Sigmoid colon (tissue), 7 donors: ENCODE results near the gene ZNF232. TPM values are rescaled to one million over a fixed set of nuclear protein-coding genes. Genes with fewer than 3 reads are reported as not detected.
A peak's percentile ranks its signal among the peaks of the same experiment; 100 is the strongest.
"Not testable (repeated sequence)": the region's sequence is repeated elsewhere in the genome, so short reads cannot be mapped to it uniquely, and the experiment has no call there.

Experiments
- DNase-seq: peaks from one replicate; pipeline ENCODE4 v3.0.0-alpha.2; 2019
- H3K27ac ChIP-seq, 4 donors: fragments of 200-600 bp; sonication (generic); one replicate each; pipeline ENCODE4 v1.5.1; 2016 to 2019; ENCODE audit warnings: mild to moderate bottlenecking in 1 of 4
- H3K27me3 ChIP-seq, 3 donors: fragments of 200-600 bp; sonication (generic); one replicate each; pipeline ENCODE4 v1.5.1; 2019; ENCODE audit warnings: mild to moderate bottlenecking in 1 of 3
- H3K36me3 ChIP-seq, 4 donors: fragments of 200-600 bp; sonication (generic); one replicate each; pipeline ENCODE4 v1.5.1; 2016 to 2019
- H3K4me1 ChIP-seq, 4 donors: fragments of 200-600 bp; sonication (generic); one replicate each; pipeline ENCODE4 v1.5.1; 2017 to 2019
- H3K4me3 ChIP-seq, 4 donors: fragments of 200-600 bp; sonication (generic); one replicate each; pipeline ENCODE4 v1.5.1; 2017 to 2019; ENCODE audit warnings: mild to moderate bottlenecking in 2 of 4, moderate library complexity in 1 of 4
- H3K9me3 ChIP-seq, 4 donors: fragments of 200-600 bp in 3 of 4; sonication (generic) in 3 of 4; one replicate each; pipeline versions ENCODE4 v1.5.1 to v1.6.1; 2013 to 2019
- EP300 ChIP-seq, 4 donors: sonication (generic); formaldehyde crosslinking; IDR thresholded peaks; one replicate each; pipeline ENCODE4 v1.6.1; 2017; ENCODE audit warnings: antibody characterized with exemption in 4 of 4
- POLR2A ChIP-seq, 2 donors: fragments of 450-650 bp; IDR thresholded peaks; one replicate each; pipeline ENCODE4 v1.6.1; 2016; ENCODE audit warnings: antibody characterized with exemption in 2 of 2, mild to moderate bottlenecking in 2 of 2, moderate library complexity in 2 of 2
- POLR2AphosphoS5 ChIP-seq, 4 donors: sonication (generic); formaldehyde crosslinking; IDR thresholded peaks; one replicate each; pipeline ENCODE4 v1.6.1; 2017; ENCODE audit warnings: antibody characterized with exemption in 4 of 4
- WGBS, 2 donors: extraction: QIAGEN DNeasy Blood & Tissue Kit; methylation state at CpG; one replicate each; pipeline ENCODE4 v1.1.7; 2013; 5-methylcytosine and 5-hydroxymethylcytosine counted together
- intact Hi-C: fragments of 100-400 bp; cut with DNase I; formaldehyde crosslinking; loops from one replicate; pipeline ENCODE4 v1.15.1; 2023
- polyA plus RNA-seq, 3 donors: library from polyadenylated mRNA; stranded (reverse); fragments of 200-250 nt; gene quantifications; one replicate each; pipeline ENCODE4 v1.2.3, GENCODE V29; 2013
- total RNA-seq, 4 donors: library from RNA; depleted of rRNA; stranded (reverse); fragments of >200 nt; gene quantifications; one replicate each; pipeline ENCODE4 v1.1.0, GENCODE V29; 2016
- TF ChIP-seq, protein P1 (sequence below), 4 experiments: fragments of 450-650 bp in 3 of 4; fragments of 200-600 bp in 1 of 4; IDR thresholded peaks; one replicate each; pipeline ENCODE4 v1.5.1; 2016 to 2019; ENCODE audit warnings: antibody characterized with exemption in 4 of 4, mild to moderate bottlenecking in 3 of 4, moderate library complexity in 2 of 4
- donor health status: healthy with polysubstance abuse.
- donor health status: Bipolar disorder and iron deficiency.
- donor health status: healthy.

ZNF232 gene
- total and polyA plus RNA-seq, 7 donors = 4.8 to 15.3 (median 8.7) TPM

DNA sequence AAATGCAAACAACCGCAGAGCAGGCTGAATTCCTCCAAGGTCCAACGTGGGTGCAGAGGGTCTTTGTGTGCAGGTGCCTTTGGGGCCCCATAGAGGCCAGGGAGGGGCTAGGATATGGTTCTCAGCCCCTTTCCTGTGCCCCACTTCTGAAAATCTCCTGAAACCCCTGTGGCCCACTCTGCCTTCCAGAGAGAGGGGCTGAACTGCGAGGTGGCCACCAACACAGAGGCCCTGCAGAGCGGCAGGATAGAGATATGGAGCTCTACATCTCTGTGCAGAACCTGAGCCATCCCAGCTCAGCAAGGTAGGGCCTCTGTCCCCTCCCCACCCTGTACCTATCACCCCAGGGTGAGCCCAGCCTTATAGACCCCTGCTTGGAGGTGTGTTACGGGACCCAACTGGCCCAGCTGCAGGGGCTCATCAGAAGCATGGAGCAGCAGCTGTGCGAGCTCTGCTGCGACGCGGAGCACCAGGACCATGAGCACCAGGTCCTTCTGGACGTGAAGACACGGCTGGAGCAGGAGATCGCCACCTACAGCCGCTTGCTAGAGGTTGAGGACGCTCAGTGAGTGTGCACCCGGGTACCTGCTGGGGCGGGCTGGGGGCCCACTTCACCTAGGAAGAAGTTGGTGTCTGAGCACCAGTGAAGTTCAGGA lies 9.6 kb upstream of the ZNF232 start:
- Histone ChIP-seq H3K27ac (no peak overlapping the region), H3K9me3 (no peaks in the 10 kb centered on the region), H3K36me3 (no peaks in the 10 kb centered on the region), H3K4me3 (no peak overlapping the region), H3K27me3 (peaks cover 5 to 39% (median 11%) of the 10 kb centered on the region in 3 donors), H3K4me1 (peaks cover 0 to 16% (median 8%) of the 10 kb centered on the region in 4 donors)
- intact Hi-C loops = no loop called here
- 92 to 94% methylated on average over 16 of the region's 16 CpGs for WGBS, 2 donors
- TF ChIP-seq EP300 (IDR thresholded peaks at IDR 0.05) (no peak), POLR2A (IDR thresholded peaks at IDR 0.05) (no peak), POLR2AphosphoS5 (IDR thresholded peaks at IDR 0.05) (no peak)
- TF ChIP-seq, protein P1, sequence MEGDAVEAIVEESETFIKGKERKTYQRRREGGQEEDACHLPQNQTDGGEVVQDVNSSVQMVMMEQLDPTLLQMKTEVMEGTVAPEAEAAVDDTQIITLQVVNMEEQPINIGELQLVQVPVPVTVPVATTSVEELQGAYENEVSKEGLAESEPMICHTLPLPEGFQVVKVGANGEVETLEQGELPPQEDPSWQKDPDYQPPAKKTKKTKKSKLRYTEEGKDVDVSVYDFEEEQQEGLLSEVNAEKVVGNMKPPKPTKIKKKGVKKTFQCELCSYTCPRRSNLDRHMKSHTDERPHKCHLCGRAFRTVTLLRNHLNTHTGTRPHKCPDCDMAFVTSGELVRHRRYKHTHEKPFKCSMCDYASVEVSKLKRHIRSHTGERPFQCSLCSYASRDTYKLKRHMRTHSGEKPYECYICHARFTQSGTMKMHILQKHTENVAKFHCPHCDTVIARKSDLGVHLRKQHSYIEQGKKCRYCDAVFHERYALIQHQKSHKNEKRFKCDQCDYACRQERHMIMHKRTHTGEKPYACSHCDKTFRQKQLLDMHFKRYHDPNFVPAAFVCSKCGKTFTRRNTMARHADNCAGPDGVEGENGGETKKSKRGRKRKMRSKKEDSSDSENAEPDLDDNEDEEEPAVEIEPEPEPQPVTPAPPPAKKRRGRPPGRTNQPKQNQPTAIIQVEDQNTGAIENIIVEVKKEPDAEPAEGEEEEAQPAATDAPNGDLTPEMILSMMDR (IDR thresholded peaks at IDR 0.05) = no peak
- peak; percentile 54 for DNase-seq

DNA sequence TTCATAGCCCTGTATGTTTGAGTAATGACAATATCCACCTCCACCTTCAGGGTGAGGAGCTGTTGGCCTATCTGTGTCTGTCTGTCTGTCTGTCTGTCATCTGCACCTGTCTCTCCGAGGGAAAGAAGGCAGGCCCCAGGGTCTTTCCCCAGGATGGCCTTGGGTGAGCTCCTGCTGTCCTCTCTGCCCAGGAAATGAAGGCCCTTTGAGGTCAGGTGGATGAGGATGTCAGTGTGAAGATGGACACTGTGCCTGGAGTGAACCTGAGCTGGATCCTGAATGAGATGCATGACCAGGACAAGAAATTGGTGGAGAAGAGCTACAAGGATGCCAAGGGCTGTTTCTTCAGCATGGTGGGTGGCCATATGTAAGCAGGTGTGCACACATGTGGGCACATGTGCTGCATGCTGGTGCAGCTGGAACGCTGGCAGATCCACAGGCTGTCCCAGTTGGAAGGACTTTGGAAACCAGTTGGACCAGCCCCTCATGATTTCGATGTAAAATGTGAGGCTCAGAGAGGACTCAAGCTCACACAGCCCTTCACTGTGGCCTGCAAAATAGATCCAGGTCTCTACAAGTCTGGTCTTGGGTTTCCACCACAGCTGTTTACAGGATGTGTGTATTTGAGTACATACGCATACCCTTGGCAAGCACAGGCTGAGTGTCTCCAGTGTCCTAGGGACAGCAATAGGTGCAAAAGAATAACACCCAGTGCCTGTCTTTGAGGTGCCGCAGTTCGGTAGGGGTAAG lies 8.9 kb upstream of the ZNF232 start:
- WGBS, 2 donors = 91 to 92% methylated on average over 6 of the region's 6 CpGs
- intact Hi-C loops = not testable (repeated sequence)

DNA sequence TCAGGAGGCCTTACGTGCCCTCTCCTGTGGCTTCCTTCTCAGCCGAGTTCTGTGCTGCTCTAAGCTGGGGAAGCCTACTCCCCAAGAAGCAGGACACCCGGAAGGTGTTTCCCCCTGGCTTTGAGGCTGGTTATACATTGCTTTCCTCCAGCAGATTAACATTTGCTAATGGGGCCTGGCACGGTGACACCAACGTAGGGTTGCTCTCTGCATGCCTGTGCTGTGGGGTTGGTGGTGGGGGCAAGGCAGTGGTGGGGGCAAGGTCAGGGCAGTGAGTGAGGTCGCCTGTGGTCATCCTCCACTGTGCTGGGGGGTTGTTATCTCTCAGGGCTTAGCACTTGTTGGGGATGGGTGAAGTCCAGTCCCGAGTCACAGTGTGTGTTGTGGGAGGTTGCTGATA lies 8.4 kb upstream of the ZNF232 start:
- no peaks in the 10 kb centered on the region for H3K36me3 ChIP-seq
- H3K4me1 ChIP-seq = peaks cover 0 to 19% (median 8%) of the 10 kb centered on the region in 4 donors
- TF ChIP-seq, protein P1 (IDR thresholded peaks at IDR 0.05) = no peak
- TF ChIP-seq EP300 (IDR thresholded peaks at IDR 0.05) = no peak
- TF ChIP-seq POLR2A (IDR thresholded peaks at IDR 0.05) = no peak
- TF ChIP-seq POLR2AphosphoS5 (IDR thresholded peaks at IDR 0.05) = no peak
- H3K27me3 ChIP-seq = peaks cover 11 to 52% (median 18%) of the 10 kb centered on the region in 3 donors
- no peak for DNase-seq
- no peaks in the 10 kb centered on the region for H3K9me3 ChIP-seq
- intact Hi-C loops = no loop called here
- WGBS, 2 donors = 83 to 86% methylated on average over 7 of the region's 7 CpGs
- no peak overlapping the region for H3K4me3 ChIP-seq
- H3K27ac ChIP-seq = no peak overlapping the region

More for the DNA sequence above, 8.9 kb upstream of the ZNF232 start:
- H3K36me3 ChIP-seq, H3K27ac ChIP-seq, H3K9me3 ChIP-seq, H3K4me3 ChIP-seq, DNase-seq: not testable (repeated sequence)
- Histone ChIP-seq H3K27me3 (peaks cover 10 to 47% (median 14%) of the 10 kb centered on the region in 3 donors), H3K4me1 (peaks cover 0 to 19% (median 8%) of the 10 kb centered on the region in 4 donors)

DNA sequence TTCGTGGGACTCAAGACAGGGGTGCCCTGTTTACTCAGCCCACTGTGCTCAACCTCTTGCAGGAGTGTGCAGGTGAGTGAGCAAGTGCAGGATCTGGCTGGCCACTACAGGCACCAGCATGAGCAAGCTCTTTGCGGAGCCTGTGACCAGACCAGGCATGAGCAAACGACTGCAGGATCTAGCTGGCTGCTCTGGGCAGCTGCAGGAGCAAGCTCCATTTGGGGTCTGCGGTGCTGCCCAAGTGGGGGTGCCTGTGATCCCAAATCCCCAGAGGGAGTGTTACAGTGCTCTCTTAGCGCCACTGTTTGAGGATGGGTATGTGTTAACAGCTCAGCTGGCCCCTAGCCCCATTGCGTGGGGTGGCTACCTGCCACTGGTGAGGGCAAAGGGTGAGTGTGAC lies 6.5 kb upstream of the ZNF232 start:
- intact Hi-C loops = no loop called here
- Histone ChIP-seq H3K9me3 (no peaks in the 10 kb centered on the region), H3K4me1 (peaks cover 0 to 17% (median 7%) of the 10 kb centered on the region in 4 donors), H3K27me3 (peaks cover 7 to 55% (median 15%) of the 10 kb centered on the region in 3 donors), H3K36me3 (no peaks in the 10 kb centered on the region), H3K27ac (no peak overlapping the region), H3K4me3 (no peak overlapping the region)
- WGBS, 2 donors = 85 to 90% methylated on average over 6 of the region's 6 CpGs
- TF ChIP-seq POLR2AphosphoS5 (IDR thresholded peaks at IDR 0.05) (no peak), EP300 (IDR thresholded peaks at IDR 0.05) (no peak), POLR2A (IDR thresholded peaks at IDR 0.05) (no peak)
- TF ChIP-seq, protein P1 (IDR thresholded peaks at IDR 0.05) = no peak
- no peak for DNase-seq
